Thyroid gland (tissue), 4 donors: ENCODE results near the gene PLAC9. TPM values are rescaled to one million over a fixed set of nuclear protein-coding genes. Genes with fewer than 3 reads are reported as not detected.

Experiments
- DNase-seq, 2 donors: peaks; one replicate each; pipeline ENCODE4 v3.0.0-alpha.2; 2019
- H3K27ac ChIP-seq, 3 donors: fragments of 200-600 bp; sonication (generic); 1 replicate in 2 of 3; 2 replicates in 1 of 3; pipeline ENCODE4 v1.5.1; 2016 to 2019; ENCODE audit warnings: mild to moderate bottlenecking in 1 of 3, moderate library complexity in 1 of 3
- H3K27me3 ChIP-seq: fragments of 200-600 bp; sonication (generic); one replicate; pipeline ENCODE4 v1.5.1; 2019
- H3K36me3 ChIP-seq, 2 donors: fragments of 200-600 bp; sonication (generic); one replicate each; pipeline ENCODE4 v1.5.1; 2016 to 2019
- H3K4me1 ChIP-seq, 2 donors: fragments of 200-600 bp; sonication (generic); one replicate each; pipeline ENCODE4 v1.5.1; 2017 to 2019
- H3K4me3 ChIP-seq, 3 donors: fragments of 200-600 bp; sonication (generic); replicated peaks in 1 of 3; 1 replicate in 2 of 3; 2 replicates in 1 of 3; pipeline ENCODE4 v1.5.1; 2016; ENCODE audit warnings: mild to moderate bottlenecking in 1 of 3
- H3K9me3 ChIP-seq: fragments of 200-600 bp; sonication (generic); one replicate; pipeline ENCODE4 v1.5.1; 2017
- POLR2A ChIP-seq, 2 donors: fragments of 450-650 bp; IDR thresholded peaks; one replicate each; pipeline ENCODE4 v1.6.1; 2017; ENCODE audit warnings: antibody characterized with exemption in 2 of 2, mild to moderate bottlenecking in 2 of 2, moderate library complexity in 1 of 2
- WGBS, 2 donors: methylation state at CpG; one replicate each; pipeline ENCODE4 v1.1.5; 2017; 5-methylcytosine and 5-hydroxymethylcytosine counted together
- intact Hi-C: fragments of 100-400 bp; cut with DNase I; formaldehyde crosslinking; loops from one replicate; pipeline ENCODE4 v1.15.1; 2023
- total RNA-seq, 4 donors: library from RNA; depleted of rRNA; stranded (reverse); fragments of >200 nt; gene quantifications; one replicate each; pipeline ENCODE4 v1.2.3, GENCODE V29; 2016
- TF ChIP-seq, protein P1 (sequence below), 6 experiments: fragments of 200-600 bp in 3 of 6; fragments of 450-650 bp in 3 of 6; sonication (generic) in 3 of 6; IDR thresholded peaks; one replicate each; pipeline ENCODE4 v1.5.1; 2016 to 2019; ENCODE audit warnings: antibody characterized with exemption in 6 of 6, mild to moderate bottlenecking in 2 of 6, inconsistent platforms in 1 of 6, moderate library complexity in 1 of 6

The PLAC9 gene
- total RNA-seq, 4 donors from 2014 or later = 5.5 to 65.6 (median 33.6) TPM

DNA sequence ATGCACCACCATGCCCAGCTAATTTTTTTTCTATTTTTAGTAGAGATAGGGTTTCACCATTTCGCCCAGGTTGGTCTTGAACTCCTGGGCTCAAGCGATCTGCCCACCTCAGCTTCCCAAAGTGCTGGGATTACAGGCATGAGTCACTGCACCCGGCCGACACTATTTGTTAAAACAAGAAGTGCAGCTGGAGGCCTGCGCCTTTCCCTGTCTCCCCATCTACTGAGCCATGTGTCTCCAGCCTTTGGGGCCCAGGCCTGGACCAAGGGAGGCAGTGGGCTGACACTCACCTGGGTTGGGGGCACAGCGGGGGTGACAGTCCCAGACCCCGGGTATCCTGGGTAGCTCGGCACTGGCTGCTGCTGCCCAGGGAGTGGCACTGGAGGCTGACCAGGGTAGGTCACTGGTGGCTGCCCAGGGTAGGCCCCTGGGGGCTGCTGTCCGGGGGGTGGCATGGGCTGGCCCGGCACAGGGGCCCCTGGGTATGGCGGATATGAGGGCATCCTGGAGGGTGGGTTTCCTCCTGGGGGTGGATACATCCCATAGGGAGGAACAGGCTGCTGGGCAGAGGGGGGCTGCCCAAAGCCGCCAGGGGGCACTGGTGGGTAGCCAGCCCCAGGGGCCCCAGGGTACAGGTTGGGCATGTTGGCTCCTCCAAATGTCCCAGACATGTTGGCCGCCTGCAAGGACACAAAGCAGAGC lies 36.3 kb downstream of the PLAC9 start:
- TF ChIP-seq, protein P1, sequence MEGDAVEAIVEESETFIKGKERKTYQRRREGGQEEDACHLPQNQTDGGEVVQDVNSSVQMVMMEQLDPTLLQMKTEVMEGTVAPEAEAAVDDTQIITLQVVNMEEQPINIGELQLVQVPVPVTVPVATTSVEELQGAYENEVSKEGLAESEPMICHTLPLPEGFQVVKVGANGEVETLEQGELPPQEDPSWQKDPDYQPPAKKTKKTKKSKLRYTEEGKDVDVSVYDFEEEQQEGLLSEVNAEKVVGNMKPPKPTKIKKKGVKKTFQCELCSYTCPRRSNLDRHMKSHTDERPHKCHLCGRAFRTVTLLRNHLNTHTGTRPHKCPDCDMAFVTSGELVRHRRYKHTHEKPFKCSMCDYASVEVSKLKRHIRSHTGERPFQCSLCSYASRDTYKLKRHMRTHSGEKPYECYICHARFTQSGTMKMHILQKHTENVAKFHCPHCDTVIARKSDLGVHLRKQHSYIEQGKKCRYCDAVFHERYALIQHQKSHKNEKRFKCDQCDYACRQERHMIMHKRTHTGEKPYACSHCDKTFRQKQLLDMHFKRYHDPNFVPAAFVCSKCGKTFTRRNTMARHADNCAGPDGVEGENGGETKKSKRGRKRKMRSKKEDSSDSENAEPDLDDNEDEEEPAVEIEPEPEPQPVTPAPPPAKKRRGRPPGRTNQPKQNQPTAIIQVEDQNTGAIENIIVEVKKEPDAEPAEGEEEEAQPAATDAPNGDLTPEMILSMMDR (IDR thresholded peaks at IDR 0.05) = peak in 1 of 6 experiments; percentile 23
- TF ChIP-seq POLR2A (IDR thresholded peaks at IDR 0.05) = no peak
- H3K27ac ChIP-seq = no peak overlapping the region
- intact Hi-C loops = no loop called here
- WGBS, 2 donors = 91 to 96% methylated on average over 10 to 11 of the region's 13 CpGs
- no peaks in the 10 kb centered on the region for H3K9me3 ChIP-seq
- no peak for DNase-seq
- H3K4me3 ChIP-seq = no peak overlapping the region
- H3K4me1 ChIP-seq = peaks cover 0 to 47% of the 10 kb centered on the region in 2 donors
- H3K27me3 ChIP-seq = no peaks in the 10 kb centered on the region
- peaks cover 9 to 11% of the 10 kb centered on the region in 2 donors for H3K36me3 ChIP-seq

- intact Hi-C loops = no loop called here
- no peak for DNase-seq
- WGBS, 2 donors = 71% methylated on average over 4 of the region's 4 CpGs
- H3K9me3 ChIP-seq = no peaks in the 10 kb centered on the region
- peaks cover 0 to 37% of the 10 kb centered on the region in 2 donors for H3K4me1 ChIP-seq
- no peak overlapping the region for H3K4me3 ChIP-seq
- TF ChIP-seq POLR2A (IDR thresholded peaks at IDR 0.05) = no peak
- TF ChIP-seq, protein P1 (IDR thresholded peaks at IDR 0.05) = no peak
- H3K27ac ChIP-seq = no peak overlapping the region
- H3K27me3 ChIP-seq = no peaks in the 10 kb centered on the region
- H3K36me3 ChIP-seq = peaks cover 4 to 9% of the 10 kb centered on the region in 2 donors
These were observed 37.5 kb downstream of the PLAC9 start for GRCh38 chr10:80170026-80170425.

GRCh38 chr10:80170641-80171040 lies 38.1 kb downstream of the PLAC9 start:
- peaks cover 0 to 9% of the 10 kb centered on the region in 2 donors for H3K36me3 ChIP-seq

DNA sequence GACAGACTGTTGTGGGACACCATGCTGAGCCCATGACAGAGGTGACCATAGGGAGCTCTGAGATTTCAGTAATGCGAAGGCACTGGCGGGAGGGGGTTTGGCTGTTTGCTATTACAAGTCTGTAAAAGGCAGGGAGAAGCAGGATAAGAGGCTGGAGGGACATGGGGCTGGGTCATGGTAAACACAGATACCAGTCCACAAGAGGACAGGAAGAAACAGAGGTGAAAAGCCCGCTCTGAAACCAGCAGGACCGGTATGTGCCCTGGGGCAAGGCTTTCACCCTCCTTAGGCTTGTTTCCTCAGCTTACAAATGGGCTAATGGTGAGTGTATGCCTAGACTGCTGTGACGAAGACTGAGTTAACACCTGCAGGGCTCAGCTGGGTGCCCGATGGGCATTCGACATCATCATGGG lies 38.7 kb downstream of the PLAC9 start:
- Histone ChIP-seq H3K36me3 (peaks cover 0 to 8% of the 10 kb centered on the region in 2 donors), H3K4me3 (no peak overlapping the region), H3K27ac (no peak overlapping the region), H3K9me3 (no peaks in the 10 kb centered on the region), H3K4me1 (peaks cover 0 to 24% of the 10 kb centered on the region in 2 donors), H3K27me3 (no peaks in the 10 kb centered on the region)
- intact Hi-C loops = no loop called here
- no peak for DNase-seq
- no peak for TF ChIP-seq POLR2A (IDR thresholded peaks at IDR 0.05)
- TF ChIP-seq, protein P1 (IDR thresholded peaks at IDR 0.05) = no peak
- 91 to 94% methylated on average over 7 of the region's 7 CpGs for WGBS, 2 donors

More at GRCh38 chr10:80170641-80171040, 38.1 kb downstream of the PLAC9 start:
- TF ChIP-seq, protein P1 (IDR thresholded peaks at IDR 0.05) = no peak
- TF ChIP-seq POLR2A (IDR thresholded peaks at IDR 0.05) = no peak
- DNase-seq = no peak
- Histone ChIP-seq H3K27ac (no peak overlapping the region), H3K27me3 (no peaks in the 10 kb centered on the region), H3K4me3 (no peak overlapping the region), H3K4me1 (peaks cover 0 to 31% of the 10 kb centered on the region in 2 donors), H3K9me3 (no peaks in the 10 kb centered on the region)
- intact Hi-C loops = no loop called here
- 92 to 100% methylated on average over 1 to 10 of the region's 10 CpGs for WGBS, 2 donors

DNA sequence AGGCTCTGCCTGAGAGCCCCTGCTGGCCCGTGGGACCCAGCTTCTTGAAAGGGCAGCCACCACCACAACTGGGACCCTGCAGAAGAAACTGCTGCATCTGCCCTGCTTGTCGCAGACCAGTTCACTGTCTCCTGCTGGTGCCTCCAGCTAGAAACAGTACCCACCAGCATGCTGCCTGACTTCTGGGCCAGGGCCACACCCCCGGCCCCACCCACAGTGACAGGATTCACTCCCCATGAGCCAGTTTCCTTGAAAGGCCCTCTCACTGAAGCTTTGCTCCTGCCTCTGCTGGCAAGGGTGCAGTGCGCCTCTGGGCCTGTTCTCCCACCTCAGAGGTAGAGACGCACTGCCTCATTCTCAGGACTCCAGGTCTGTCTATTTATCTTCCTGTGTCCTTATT lies 40.4 kb downstream of the PLAC9 start:
- Histone ChIP-seq H3K4me3 (no peak overlapping the region), H3K9me3 (no peaks in the 10 kb centered on the region), H3K36me3 (no peaks in the 10 kb centered on the region), H3K27me3 (no peaks in the 10 kb centered on the region), H3K27ac (no peak overlapping the region), H3K4me1 (peaks cover 0 to 19% of the 10 kb centered on the region in 2 donors)
- 78% methylated on average over 4 of the region's 5 CpGs for WGBS, 2 donors
- TF ChIP-seq, protein P1 (IDR thresholded peaks at IDR 0.05) = no peak
- intact Hi-C loops = no loop called here
- no peak for DNase-seq
